ENCODE results near the gene RIPK1.
"Not testable (repeated sequence)": the region's sequence is repeated elsewhere in the genome, so short reads cannot be mapped to it uniquely, and the experiment has no call there.

RIPK1 gene

DNA sequence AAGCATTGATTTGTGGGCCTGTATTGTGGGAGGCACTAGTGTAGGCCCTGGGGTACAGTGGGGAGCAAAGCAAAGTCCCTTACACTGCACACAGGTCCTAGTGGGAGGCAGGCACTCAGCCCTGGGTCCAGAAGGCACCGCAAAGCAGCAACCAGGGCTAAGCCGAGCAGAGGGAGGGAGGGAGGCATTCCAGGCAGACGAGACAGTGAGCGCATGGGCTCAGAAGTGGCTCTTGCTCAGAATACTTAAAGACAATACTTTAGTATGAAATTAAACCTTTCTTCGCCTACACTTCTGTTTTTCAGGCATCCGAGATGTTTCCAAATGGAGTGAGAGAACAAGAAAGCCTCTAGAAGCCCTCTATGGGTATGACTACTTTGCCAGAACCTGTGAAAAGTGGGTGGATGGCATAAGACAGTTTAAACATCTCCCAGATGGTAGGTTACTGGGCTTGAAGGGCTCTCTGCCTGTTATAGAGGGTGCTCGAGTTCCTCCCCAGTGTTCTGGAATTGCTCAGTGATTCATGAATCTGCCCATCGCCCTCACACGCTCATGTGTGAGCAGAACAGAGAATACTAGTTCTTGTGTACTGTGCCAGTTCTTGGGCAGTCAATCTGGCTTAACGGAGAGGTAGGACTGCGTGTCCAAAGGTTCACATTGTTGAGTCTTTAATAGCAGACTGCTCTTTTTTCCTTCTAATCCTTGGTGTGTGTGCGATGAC is 68.9 kb downstream of the RIPK1 start:
- no peak for FAIRE-seq

GRCh38 chr6:3137873-3138272 is 69.6 kb downstream of the RIPK1 start:
- FAIRE-seq: not testable (repeated sequence)

DNA sequence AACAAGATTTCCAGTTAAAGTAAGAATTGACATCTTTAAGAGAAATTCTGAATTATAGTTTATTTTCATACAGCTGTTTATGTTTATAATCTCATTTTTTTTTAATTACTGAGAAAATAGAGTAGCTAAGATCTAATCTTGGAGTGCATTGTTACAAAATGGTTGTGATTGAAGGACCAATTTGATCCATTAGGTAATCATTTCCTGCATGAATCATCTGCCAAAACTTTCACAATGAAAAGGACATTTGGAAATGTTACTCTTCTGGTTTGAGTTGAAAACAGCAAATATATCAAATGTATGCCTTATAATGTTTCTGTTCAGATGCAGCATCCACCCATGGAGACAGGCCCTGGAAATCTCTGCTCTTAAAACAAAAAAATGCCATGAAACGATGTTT is 70.0 kb downstream of the RIPK1 start:
- no peak for FAIRE-seq

- no peak for FAIRE-seq
Measured at GRCh38 chr6:3139090-3139903, 71.0 kb downstream of the RIPK1 start.

DNA sequence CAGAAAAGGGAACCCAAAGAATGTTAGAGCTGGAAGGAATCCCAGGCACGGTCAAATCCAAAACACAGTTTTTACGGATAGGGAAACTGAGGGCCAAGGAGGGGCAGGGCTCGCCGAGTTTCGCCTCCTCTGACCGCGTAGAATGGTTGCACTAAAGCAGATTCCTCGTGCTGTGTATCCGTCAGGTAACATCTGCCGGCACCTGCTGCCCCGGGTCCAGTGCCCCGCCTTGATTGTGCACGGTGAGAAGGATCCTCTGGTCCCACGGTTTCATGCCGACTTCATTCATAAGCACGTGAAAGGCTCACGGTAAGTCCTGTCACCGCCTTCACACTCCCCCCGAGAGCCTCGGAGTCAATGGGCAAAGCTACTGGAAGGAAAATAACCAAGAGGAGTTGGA is 71.9 kb downstream of the RIPK1 start:
- FAIRE-seq: no peak

DNA sequence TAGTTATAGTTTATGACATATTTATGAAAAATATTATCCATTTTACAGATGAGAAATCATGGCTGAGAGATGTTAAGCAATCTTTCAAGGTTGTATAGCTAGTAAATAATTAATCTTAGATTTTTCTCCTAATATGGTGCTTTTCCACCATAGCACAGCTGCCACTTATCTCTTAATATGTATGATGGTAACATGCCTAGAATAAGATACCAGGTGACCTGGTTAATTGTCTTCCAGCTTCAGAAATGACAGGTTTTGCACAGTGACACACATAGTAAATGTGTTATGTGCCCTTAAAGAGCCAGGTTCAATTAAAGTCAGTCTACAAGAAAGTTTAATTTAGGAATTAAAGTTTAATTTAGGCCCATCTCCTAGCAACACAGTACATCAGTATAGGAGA is 74.2 kb downstream of the RIPK1 start:
- FAIRE-seq: no peak

DNA sequence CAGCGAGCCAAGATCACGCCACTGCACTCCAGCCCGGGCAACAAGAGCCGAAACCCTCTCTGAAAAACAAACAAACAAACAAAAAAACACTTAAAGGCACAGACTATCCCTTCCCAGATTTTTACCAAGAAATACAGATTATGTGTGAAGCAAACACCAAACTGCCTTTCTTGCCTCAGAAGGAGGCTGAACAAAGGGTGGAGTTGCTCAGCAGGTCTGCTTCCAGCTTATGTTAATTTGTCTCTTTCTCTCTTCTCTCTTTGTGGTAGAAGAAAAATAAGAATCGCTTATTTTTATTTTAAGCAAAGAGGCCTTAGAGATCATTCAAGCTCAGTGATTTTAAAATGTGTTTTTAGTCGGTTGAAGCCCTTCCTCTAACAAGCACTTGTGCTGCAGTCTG is 74.9 kb downstream of the RIPK1 start:
- no peak for FAIRE-seq

DNA sequence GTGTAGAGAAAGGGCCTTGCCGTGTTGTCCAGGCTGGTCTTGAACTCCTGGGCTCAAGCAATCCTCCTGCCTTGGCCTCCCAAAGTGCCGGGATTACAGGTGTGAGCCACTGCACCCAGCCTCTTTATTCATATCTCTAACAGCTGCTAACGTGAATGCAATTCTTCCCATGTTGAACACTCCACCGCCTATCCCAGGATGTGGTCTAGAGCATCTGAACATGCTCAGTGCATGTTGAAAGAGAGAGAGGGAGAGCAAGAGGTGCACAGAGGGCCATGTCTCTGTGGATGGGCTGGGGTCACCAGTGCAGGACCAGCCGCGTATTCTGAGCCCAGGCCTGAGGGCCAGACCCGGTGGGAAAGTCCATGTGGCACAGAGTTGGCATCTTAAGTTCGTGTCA is 76.3 kb downstream of the RIPK1 start:
- no peak for FAIRE-seq

GRCh38 chr6:3147914-3148757 is 79.8 kb downstream of the RIPK1 start:
- no peak for FAIRE-seq

- FAIRE-seq: no peak
Measured at GRCh38 chr6:3151691-3152090, 83.4 kb downstream of the RIPK1 start.

GRCh38 chr6:3152689-3153088 is 84.4 kb downstream of the RIPK1 start:
- FAIRE-seq: no peak

DNA sequence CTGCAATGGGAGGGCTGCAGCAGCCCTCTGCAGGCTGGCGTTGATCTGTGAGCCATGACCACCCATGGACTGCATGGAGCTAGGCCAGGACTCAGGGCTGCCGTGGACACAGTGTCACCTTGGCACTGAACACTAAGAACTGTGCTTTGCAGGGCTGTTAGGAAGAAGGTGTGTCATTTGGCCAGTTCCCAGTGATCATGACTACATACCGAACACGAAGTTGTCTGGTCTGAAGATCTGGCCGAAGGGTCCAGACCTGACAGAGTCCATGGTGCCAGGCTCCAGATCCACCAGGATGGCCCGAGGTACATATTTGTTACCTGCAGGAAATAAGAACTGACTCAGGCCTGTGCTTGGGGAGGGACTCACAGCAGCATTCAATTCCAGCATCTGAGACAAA is 87.1 kb downstream of the RIPK1 start:
- FAIRE-seq: not testable (repeated sequence)

- not testable (repeated sequence) for FAIRE-seq
Measured at GRCh38 chr6:3156184-3157130, 88.2 kb downstream of the RIPK1 start.

DNA sequence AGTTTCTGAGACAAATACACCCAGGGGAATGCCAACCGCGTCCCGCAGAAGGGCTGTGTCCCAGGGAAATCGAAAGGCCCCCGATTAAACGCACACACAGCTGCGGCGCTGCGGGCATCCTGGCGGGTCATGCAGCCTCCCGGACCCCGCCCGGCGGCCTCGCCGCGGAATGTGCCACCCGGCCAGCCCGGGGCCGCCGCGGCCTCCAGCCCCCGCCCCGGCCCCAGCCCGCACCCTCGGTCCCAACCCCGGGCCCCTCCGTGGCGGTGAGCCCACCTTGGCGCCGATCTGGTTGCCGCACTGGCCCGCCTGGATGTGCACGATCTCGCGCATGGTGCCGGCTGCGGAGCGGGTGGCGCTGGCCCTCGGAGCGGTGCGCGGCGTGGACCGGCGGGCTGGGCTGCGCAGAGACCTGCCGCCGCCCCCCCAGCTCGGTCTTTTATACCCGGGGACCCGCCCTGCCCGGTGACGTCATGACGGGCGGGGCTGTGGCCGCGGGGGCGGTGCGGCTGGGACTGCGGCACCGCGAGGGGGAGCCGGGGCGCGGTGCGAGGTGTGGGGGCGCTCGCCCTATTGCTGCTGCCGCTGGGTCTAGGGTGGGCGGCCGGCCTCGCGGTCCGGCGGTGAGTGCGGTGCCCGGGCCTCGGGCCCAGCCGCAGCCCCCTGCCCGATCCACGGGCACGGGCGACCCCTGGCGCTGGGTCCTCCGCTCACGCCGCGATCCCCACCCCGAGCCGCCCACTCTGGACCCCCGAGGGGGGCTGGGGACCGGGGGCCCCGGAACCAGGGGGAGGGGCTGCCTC is 89.0 kb downstream of the RIPK1 start, which contains the start of gene TUBB2A:
Gene TUBB2A, minus strand, starts transcription at position 414 of the 803 bp plus-strand sequence. Its CDS starts 81 bp downstream, at position 333.
- no peak for FAIRE-seq

GRCh38 chr6:3159805-3160781 is 91.8 kb downstream of the RIPK1 start:
- no peak for FAIRE-seq

- FAIRE-seq: no peak
Measured at GRCh38 chr6:3162067-3162497, 93.8 kb downstream of the RIPK1 start.

DNA sequence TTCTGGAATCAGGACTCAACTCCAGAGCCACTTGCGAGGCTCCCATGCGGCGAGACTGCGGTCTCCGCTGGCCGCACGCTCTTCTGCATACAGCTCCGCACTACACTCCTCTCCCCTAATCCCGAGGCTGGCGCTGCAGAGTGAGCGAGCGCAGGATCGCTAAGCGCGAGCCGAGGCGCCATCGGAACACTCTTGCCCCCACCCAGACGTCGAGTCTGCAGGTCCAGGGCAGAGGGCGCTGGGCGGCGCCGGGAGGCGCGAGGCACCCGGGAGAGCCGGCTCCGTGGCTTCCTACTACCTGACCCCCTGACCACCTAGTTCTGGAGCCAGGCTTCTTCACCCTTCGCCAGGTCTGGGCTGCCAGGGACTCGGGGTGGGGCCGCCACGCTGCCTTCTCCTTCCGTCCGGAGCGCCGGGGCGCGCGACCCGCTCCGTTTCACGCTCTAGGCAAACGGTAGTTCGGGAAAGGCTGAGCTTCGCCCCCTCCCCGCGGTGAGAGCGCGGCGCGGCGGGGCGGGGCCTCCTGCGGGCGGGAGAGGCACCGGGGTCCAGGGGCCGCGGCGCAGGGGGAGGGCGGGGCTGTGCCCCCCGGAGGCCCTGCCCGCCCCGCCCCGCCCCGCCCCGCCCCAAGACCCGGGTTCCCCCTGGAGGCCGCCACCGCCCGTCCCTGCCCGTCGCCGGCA is 94.4 kb downstream of the RIPK1 start:
- FAIRE-seq: no peak

DNA sequence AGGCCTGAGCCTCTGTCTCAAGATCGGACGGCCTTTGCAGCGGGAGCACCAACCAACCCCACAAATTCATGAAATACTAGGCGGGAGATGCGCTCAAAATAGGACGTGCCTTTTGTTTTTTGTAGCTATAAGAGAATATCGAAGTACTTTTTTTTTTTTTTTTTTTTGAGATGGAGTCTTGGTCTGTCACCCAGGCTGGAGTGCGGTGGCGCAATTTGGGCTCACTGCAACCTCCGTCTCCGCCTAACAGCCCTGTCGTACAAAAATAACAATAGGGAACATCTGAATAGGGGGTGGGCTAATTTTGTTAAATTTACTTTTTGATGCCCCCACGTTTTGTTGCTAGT is 94.9 kb downstream of the RIPK1 start:
- no peak for FAIRE-seq

GRCh38 chr6:3164388-3164787 is 96.1 kb downstream of the RIPK1 start:
- FAIRE-seq: no peak

Measured in endometrium (tissue), 2 donors.